Measurements from ENCODE around the gene NKD1.

The NKD1 gene

GRCh38 chr16:50636753-50637374, 88.7 kb downstream of the NKD1 start:
- TF ChIP-seq, protein P1, sequence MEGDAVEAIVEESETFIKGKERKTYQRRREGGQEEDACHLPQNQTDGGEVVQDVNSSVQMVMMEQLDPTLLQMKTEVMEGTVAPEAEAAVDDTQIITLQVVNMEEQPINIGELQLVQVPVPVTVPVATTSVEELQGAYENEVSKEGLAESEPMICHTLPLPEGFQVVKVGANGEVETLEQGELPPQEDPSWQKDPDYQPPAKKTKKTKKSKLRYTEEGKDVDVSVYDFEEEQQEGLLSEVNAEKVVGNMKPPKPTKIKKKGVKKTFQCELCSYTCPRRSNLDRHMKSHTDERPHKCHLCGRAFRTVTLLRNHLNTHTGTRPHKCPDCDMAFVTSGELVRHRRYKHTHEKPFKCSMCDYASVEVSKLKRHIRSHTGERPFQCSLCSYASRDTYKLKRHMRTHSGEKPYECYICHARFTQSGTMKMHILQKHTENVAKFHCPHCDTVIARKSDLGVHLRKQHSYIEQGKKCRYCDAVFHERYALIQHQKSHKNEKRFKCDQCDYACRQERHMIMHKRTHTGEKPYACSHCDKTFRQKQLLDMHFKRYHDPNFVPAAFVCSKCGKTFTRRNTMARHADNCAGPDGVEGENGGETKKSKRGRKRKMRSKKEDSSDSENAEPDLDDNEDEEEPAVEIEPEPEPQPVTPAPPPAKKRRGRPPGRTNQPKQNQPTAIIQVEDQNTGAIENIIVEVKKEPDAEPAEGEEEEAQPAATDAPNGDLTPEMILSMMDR (IDR thresholded peaks at IDR 0.05; ENCODE audit: borderline replicate concordance, insufficient read depth, low read depth, low read length), result no peak
- H3K4me3 ChIP-seq (ENCODE audit: low read depth, low read length), result no peak overlapping the region

- TF ChIP-seq, protein P1 (IDR thresholded peaks at IDR 0.05; ENCODE audit: borderline replicate concordance, insufficient read depth, low read depth, low read length), result no peak
- H3K4me3 ChIP-seq (ENCODE audit: low read depth, low read length), result no peak overlapping the region
Observed at GRCh38 chr16:50637716-50638602, 89.8 kb downstream of the NKD1 start.

GRCh38 chr16:50638816-50639670, 90.8 kb downstream of the NKD1 start:
- H3K4me3 ChIP-seq (ENCODE audit: low read depth, low read length), result no peak overlapping the region
- TF ChIP-seq, protein P1 (IDR thresholded peaks at IDR 0.05; ENCODE audit: borderline replicate concordance, insufficient read depth, low read depth, low read length), result no peak

DNA sequence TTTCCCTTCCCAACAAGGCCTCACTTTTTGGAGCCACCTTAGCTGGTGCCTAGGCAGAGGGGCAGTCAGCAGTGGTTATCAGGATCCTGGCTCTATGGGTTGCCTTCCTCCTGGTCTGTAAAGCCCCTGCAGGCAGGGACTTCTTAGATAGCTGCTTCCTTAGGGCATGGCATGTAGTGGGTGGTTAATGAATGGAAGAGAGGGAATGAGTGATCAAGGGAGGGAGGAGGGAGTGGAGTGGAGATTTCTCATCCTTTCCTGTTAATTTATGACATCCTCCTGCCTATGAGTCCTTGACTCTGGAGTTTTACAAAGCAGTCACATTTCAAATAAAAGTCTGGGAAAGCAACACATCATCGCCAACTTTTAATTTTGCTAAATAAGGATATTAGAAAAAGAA, 92.2 kb downstream of the NKD1 start:
- no peak overlapping the region for H3K4me3 ChIP-seq (ENCODE audit: low read depth, low read length)
- TF ChIP-seq, protein P1 (IDR thresholded peaks at IDR 0.05; ENCODE audit: borderline replicate concordance, insufficient read depth, low read depth, low read length), result no peak

DNA sequence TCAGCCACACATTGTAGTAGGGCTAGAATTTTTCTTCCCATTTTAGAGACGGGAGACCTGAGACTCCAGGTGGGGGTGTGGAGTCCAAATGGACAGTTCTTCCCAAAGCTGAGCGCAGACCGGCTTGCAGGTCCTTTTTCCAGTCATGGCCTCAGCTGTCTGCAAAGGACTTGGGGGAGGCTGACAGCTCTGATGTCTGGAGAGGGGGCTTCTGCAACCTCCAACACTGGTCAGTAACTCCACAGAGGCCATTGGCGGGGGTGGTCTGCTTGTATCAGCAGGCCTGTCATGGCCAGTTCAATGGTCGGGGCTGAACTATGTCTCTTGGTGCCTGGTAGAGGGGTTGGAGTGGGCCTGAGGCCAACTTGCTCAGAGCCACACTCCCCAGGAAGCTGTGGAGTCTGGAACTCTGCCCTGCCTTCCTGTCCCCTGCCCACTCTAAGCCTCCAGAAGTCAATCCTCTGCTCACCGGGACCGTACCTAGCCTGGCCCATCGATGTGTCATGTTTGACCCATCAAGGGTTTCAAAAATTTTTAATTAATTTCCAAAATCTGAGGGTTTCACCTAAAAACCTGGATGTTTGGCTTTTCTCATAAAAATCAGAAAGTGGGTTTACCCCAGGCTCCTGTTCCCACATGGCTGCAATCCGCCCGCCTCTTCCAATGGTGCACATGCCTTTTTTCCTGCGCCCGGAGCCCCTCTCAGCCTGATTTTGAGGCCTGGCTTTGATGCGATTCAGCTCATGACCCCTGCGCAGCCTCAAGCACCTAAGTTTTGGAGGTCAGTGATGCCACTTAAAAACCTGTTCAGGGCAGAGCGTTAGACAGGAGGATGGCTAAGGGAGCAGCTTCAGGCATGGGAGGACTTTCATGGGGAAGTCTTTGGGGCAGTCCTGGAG, 93.0 kb downstream of the NKD1 start:
- H3K4me3 ChIP-seq (ENCODE audit: low read depth, low read length), result no peak overlapping the region
- TF ChIP-seq, protein P1 (IDR thresholded peaks at IDR 0.05; ENCODE audit: borderline replicate concordance, insufficient read depth, low read depth, low read length), result no peak

- TF ChIP-seq, protein P1 (IDR thresholded peaks at IDR 0.05; ENCODE audit: borderline replicate concordance, insufficient read depth, low read depth, low read length), result no peak
- H3K4me3 ChIP-seq (ENCODE audit: low read depth, low read length), result no peak overlapping the region
Observed at GRCh38 chr16:50641818-50642187, 93.6 kb downstream of the NKD1 start.
